GM12892 (cell line): ENCODE measurements around the gene GXYLT2.
"Not testable (repeated sequence)": the region's sequence is repeated elsewhere in the genome, so short reads cannot be mapped to it uniquely, and the experiment has no call there.

ENCODE experiments used
- POLR2A ChIP-seq: IDR thresholded peaks from 2 replicates; pipeline ENCODE4 v1.6.1; 2011; ENCODE audit warnings: low read depth, low read length, control low read depth
- POLR2AphosphoS5 ChIP-seq: IDR thresholded peaks from 2 replicates; pipeline ENCODE4 v1.6.1; 2011; ENCODE audit warnings: low read depth, low read length, control low read depth

DNA sequence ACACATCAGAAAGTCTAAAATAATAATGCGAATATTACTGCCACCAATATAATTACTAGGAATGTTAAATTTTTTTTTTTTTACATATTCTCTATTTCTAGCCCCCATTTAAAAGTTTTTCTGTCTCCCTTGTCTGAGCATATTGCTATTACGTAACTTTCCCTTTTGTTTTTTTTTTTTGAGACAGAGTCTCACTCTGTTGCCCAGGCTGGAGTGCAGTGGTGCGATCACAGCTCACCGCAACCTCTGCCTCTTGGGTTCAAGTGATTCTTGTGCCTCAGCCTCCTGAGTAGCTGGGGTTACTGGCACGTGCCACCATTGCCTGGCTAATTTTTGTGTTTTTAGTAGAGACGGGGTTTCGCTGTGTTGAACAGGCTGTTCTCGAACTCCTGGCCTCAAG is 115.2 kb downstream of the GXYLT2 start:
- not testable (repeated sequence) for TF ChIP-seq POLR2A, POLR2AphosphoS5
